ENCODE measurements around the gene EPDR1. TPM values are rescaled to one million over a fixed set of nuclear protein-coding genes. Genes with fewer than 3 reads are reported as not detected.

EPDR1 gene
- total and polyA plus RNA-seq, 2 experiments from 2014 or later: 4.4 to 13.8 TPM

GRCh38 chr7:37943905-37944736 lies 23.7 kb downstream of the EPDR1 start (continued):
- TF ChIP-seq NANOG (IDR thresholded peaks at IDR 0.05; ENCODE audit: borderline replicate concordance): no peak
- TF ChIP-seq EZH2phosphoT487 (IDR thresholded peaks at IDR 0.05; ENCODE audit: unreplicated experiment): no peak
- TF ChIP-seq JUNB (IDR thresholded peaks at IDR 0.05; ENCODE audit: unreplicated experiment): no peak
- TF ChIP-seq ZNF462 (CRISPR knock-in tag; IDR thresholded peaks at IDR 0.05): no peak
- TF ChIP-seq ZNF331 (CRISPR knock-in tag; IDR thresholded peaks at IDR 0.05; ENCODE audit: low read depth): no peak

GRCh38 chr7:37944737-37945054 lies 24.3 kb downstream of the EPDR1 start:
- H3K27ac ChIP-seq (ENCODE audit: low read depth): no peak overlapping the region
- H3K4me3 ChIP-seq: no peak overlapping the region
- no peaks in the 10 kb centered on the region for H3K9me2 ChIP-seq (ENCODE audit: insufficient read depth)
- no peaks in the 10 kb centered on the region for H3K9me3 Mint-ChIP-seq
- H3K79me2 ChIP-seq (replicated peaks; ENCODE audit: insufficient read depth): no peaks in the 10 kb centered on the region
- no peaks in the 10 kb centered on the region for H3F3A ChIP-seq (replicated peaks; ENCODE audit: low read depth)
- ATAC-seq: no peak
- no peak overlapping the region for H2AFZ ChIP-seq
- no peaks in the 10 kb centered on the region for H3K36me3 ChIP-seq (ENCODE audit: insufficient read depth)
- no peak overlapping the region for H3K4me2 ChIP-seq
- peaks cover 5% of the 10 kb centered on the region; the same call in 1 of the 2 replicates for H3K4me1 ChIP-seq (ENCODE audit: insufficient read depth)
- DNase-seq (ENCODE audit: low spot score): no peak
- H3K27ac Mint-ChIP-seq: no peak overlapping the region
- H3K4me3 Mint-ChIP-seq: no peak overlapping the region
- H3K36me3 Mint-ChIP-seq (ENCODE audit: low read depth): no peaks in the 10 kb centered on the region
- no peaks in the 10 kb centered on the region for H3K27me3 ChIP-seq (ENCODE audit: insufficient read depth)
- no peaks in the 10 kb centered on the region for H3K27me3 Mint-ChIP-seq (ENCODE audit: insufficient read depth, low read depth, poor library complexity)
- H3K4me1 Mint-ChIP-seq: peaks cover 7% of the 10 kb centered on the region; the same call in 2 of the 3 replicates
- H4K20me1 ChIP-seq (replicated peaks; ENCODE audit: insufficient read depth): no peaks in the 10 kb centered on the region
- TF ChIP-seq ZNF462 (CRISPR knock-in tag; IDR thresholded peaks at IDR 0.05) (no peak), ETS1 (IDR thresholded peaks at IDR 0.05) (no peak), EZH2phosphoT487 (IDR thresholded peaks at IDR 0.05; ENCODE audit: unreplicated experiment) (no peak), JUNB (IDR thresholded peaks at IDR 0.05; ENCODE audit: unreplicated experiment) (no peak)
